Measurements from ENCODE around the gene FOXI1. TPM values are rescaled to one million over a fixed set of nuclear protein-coding genes. Genes with fewer than 3 reads are reported as not detected.

FOXI1 gene
- total RNA-seq, 1 donor from 2014 or later = not detected

- peak; percentile 2 for DNase-seq (ENCODE audit: low spot score)
These were observed 13.1 kb upstream of the FOXI1 start for GRCh38 chr5:170092455-170093101.

- DNase-seq (ENCODE audit: low spot score) = peak; percentile 80
These were observed 11.4 kb upstream of the FOXI1 start for GRCh38 chr5:170094329-170094728.

GRCh38 chr5:170095646-170096045, 10.1 kb upstream of the FOXI1 start:
- DNase-seq (ENCODE audit: low spot score) = no peak

DNA sequence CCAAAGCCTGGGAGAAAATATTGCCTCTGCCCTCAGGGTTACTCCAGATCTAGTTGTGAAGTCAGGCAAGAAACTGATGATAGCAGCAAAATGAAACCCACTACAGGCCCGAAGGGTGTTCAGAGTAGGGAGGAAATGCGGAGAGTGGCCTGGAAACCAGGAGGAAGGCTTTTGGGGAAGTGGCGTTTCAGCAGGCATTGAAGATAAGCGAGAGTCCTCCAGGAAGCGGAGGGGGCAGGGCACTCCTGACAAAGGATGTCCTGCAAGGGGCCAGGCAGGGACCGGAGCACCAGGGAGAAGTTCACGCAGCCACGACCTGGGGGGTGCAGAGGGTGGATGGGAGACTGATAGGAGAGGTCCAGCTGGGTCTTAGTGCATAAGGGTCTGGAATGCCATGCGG, 7.8 kb upstream of the FOXI1 start:
- DNase-seq (ENCODE audit: low spot score) = no peak

GRCh38 chr5:170100066-170100943, 5.4 kb upstream of the FOXI1 start:
- DNase-seq (ENCODE audit: low spot score) = no peak

- DNase-seq (ENCODE audit: low spot score) = no peak
These were observed 2.2 kb upstream of the FOXI1 start for GRCh38 chr5:170103447-170103846.

GRCh38 chr5:170104299-170104698, 1.4 kb upstream of the FOXI1 start:
- no peak for DNase-seq (ENCODE audit: low spot score)

DNA sequence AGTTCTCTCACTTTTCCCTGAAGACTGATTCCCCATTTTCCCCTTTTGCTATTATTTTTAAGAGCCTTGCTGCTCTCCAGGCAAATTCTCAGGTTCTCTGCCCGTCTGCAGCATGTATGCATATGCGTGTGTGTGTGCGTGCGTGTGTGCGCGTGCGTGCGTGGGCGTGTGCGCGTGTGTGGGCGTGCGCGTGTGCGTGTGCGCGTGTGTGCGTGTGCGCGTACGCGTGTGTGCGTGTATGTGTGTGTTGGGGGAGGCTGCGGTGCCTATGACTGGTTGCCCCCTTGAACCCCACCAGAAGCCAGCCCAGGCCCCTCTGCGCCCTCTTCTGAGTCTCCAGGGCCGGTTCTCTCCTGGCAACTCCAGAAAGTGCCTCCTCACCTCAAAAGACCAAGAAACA, 987 bp upstream of the FOXI1 start:
- no peak for DNase-seq (ENCODE audit: low spot score)

DNA sequence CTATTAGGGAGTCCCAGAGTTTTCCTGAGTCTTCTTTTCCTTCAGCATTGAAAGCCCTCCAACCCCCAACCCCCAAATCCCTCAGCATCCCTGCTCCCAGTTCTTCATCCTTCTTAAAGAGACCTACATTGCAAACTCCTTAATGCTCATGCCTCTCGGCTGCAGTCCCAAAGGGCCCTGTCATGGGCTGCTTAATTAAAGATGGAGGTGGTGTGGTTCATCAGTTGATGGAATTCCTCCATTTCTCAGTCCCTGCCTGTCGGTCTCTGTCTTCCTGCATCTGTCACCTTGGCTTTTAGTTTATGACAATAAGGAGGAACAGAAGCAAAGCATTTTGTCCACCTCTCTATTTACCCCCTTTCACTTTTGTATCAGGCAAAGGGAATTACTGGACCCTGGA, 2.0 kb downstream of the FOXI1 start:
- no peak for DNase-seq (ENCODE audit: low spot score)

DNA sequence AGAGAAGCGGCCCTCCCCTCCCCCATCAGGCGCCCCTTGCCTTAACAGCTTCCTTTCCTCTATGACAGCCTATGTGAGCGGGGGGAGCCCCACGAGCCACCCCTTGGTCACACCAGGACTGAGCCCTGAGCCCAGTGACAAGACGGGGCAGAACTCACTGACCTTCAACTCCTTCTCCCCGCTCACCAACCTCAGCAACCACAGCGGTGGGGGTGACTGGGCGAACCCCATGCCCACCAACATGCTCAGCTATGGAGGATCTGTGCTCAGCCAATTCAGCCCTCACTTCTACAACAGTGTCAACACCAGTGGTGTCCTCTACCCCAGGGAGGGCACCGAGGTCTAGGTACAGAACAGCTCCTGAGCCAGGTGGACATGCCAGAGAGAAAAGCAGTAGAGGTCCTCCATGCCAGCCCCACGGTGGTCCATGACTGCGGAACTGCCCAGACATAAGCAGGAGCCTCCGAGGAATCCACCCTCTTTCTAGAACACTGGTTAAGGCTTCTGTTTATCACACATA, 2.6 kb downstream of the FOXI1 start:
- no peak for DNase-seq (ENCODE audit: low spot score)

DNA sequence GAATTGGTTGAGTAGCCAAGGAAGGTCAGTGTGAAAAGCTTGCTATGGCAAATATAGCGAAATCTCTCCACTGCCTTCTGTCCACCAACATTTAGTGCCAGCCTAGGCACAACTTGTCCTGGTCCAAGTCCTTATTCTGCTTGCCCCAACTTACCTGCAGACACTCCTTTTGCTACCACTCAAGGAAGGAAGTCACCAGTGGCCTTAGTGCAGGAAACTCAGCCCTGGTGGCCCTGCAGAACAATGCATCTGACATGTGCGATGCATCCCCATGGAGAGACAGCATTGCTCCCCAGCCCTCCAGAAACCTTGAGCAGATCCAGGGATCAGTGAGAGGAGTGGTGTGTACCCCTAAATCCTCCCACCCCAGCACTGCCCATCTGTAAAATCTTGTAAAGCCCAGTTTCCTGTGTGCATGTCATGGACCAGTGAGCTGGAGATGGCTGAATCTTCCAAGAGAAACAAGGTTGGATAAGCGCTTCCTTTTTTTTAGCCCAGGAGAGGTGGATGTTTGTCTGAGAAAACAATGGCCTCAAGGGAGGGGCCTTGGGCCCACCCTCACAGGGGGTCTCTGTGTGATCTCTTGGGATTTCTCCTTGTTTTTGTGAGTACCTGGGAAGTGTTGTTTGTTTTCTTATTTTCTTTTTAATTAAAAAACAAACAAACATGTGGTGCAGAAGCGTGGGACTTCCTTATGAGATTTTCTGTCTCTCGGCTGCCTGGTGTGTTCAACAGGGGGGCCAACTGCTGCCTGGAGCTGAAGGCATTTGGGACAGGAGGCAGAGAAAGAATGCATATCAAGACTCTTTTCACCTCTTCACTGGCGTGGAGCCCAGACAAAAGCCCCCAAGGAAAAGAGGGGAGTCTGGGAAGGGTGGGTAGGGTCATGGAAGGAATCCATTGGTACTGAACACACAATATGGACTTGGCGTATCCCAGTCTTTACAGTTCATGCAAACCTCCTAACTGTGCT, 3.6 kb downstream of the FOXI1 start:
- DNase-seq (ENCODE audit: low spot score) = no peak

GRCh38 chr5:170110403-170111087, 4.8 kb downstream of the FOXI1 start:
- DNase-seq (ENCODE audit: low spot score) = no peak

GRCh38 chr5:170111088-170111785, 5.5 kb downstream of the FOXI1 start:
- no peak for DNase-seq (ENCODE audit: low spot score)

DNA sequence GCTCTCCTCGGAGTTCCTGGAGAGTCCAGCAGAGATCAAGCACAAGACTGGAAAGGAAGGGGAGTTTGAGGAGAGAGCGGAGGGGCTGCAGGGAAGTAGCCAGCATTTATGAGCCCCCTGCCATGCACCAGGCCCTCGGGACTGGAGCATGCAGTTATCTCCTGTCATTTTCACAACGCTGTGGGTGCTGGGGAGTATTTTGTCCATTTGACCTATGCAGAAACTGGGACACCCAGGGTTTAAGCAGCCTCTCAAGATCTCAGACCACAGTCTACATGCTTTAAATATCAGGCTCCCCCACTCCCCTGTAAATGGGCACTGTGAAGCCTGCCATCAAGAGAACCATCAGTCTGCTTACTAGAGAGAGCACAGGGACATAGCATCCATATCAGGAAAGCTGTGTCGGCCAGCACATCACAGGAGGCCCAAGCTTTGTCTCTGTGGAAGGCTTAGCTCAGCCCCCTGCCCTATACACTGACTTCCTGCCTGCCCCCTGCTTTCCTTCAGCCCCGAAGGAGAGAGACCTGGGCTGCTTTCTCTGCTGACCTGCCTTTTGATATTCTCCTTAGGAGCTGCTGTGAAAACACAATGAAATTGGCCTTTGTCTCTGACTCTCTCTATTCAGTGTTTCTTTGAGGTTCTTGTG, 7.3 kb downstream of the FOXI1 start:
- DNase-seq (ENCODE audit: low spot score) = no peak

DNA sequence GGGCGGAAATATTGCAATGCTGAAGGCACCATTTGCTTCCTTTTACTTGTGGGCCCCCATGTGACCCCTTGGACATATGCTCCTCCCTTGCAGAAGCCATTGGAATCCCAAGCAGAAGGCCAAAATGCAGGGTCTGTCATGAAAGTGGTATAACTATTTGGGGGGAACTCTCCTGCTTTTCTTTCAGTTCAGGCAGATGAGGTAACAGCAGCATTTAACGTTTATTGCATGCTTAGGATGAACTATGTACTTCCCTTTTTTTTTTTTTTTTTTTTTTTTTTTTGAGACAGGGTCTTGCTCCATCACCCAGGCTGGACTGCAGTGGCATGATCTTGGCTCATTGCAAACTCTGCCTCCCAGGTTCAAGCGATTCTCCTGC, 7.8 kb downstream of the FOXI1 start:
- no peak for DNase-seq (ENCODE audit: low spot score)

DNA sequence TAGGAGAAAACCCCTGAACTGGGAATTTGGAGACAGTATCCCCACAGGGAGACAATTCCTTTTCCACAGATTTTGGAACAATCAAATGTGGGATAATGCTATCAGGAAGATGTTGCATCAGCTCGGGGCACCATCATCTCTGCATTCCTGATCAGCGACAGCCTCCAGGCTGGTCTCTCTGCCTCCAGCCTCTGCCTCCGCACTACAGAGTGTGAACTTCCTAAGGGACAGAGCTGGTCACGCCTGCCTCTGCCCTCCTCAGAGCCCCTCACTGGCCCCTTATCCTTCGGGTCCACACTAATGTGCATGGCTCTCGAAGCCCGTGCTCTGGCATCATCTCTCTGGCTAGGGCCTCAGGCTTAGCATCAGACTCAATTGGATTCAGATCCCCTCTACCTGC, 8.6 kb downstream of the FOXI1 start:
- DNase-seq (ENCODE audit: low spot score) = no peak

DNA sequence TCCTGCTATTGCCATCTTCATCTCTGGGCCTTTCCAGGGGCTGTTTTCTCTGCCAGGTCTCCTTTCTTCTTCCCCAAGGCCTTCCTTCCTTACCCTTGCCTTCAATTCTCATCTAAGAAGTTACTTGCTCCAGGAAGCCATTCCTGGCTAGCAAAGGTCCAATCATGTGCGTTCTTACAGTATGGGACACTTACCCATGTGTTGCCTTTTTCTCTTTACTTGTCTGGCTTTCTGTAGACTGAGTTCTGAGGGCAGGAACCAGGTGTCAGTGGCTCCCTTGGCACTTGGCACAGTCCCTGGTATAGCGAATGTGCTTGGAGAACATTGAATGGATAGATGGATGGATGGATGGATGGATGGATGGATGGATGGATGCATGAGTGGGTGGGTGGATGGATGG, 10.2 kb downstream of the FOXI1 start:
- DNase-seq (ENCODE audit: low spot score) = no peak

DNA sequence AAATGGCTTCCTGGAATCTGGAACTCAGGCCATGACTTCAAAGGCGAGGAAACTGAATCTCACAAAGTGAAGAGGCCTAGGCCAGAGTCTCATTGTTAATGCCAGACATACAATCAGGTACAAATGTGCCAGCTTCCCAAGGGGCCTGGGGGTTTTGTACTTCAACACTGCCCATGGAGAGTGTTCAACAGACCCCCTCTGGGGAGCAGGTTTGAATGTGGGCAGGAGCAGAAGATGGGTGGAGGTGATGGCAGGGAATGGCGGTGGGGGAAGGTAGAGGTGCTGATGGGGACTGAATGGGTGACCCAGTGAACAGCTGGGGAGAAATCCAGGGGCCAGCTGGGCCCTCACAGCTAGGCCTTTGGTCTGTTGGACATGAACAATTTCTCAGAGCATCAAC, 12.0 kb downstream of the FOXI1 start:
- DNase-seq (ENCODE audit: low spot score) = no peak

DNA sequence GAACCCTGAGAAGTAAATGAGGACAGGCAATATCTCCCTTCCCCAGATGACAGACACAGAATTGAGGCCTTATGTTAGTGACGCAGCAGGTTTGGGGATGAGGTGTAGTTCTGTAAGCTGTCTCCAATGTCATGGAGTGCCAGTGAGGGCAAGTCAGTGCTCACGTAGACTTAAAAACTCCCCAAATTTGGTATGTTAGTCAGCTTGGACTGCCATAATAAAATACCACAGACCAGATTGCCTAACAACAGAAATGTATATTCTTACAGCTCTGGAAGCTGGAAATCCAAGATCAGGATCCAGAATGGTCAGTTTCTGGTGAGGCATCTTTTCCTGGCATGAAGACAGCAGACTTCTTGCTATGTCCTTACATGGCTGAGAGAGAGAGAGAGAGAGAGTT, 14.9 kb downstream of the FOXI1 start:
- no peak for DNase-seq (ENCODE audit: low spot score)

DNA sequence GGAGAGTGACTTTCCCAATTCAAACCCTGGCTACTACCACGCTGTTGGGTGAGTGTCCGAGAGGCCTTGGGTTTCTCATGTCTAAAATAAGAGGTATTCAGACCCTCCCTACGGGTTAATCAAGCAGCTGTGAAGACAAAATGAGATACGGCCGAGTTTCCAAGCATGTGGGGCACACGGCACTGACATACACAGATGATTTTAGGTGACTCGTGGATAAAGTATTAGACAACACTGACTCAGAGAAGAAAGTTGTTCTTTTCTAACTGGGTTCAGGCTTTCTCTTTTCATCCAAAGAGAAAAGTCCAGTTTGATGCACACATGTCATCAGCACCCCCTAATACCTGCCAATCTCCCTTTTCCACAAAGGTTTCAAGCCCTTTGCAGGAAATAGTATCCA, 15.6 kb downstream of the FOXI1 start:
- no peak for DNase-seq (ENCODE audit: low spot score)
